Measurements from ENCODE around the gene EXOC6B.

DNA sequence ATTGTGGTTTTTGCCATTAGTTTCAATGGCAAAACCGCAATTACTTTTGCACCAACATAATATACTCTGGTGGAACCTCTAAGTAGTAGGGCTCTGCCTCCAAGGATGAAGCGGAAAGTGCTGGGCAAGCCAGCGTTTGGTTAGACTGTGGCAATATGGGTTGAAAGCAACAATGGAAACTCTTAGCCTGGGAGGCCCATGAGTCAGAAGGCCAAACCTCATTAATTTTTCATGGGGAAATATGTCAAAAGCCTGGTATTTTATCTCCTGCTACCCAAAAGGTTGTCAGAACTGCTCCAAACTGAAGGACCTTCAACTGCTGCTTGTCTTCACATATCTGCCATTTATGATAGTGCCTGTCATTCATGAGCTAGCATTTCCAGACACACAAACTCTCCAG lies 499.1 kb downstream of the EXOC6B start:
- TF ChIP-seq CTCF (IDR thresholded peaks at IDR 0.05) = no peak
- no peak for TF ChIP-seq POLR2A (IDR thresholded peaks at IDR 0.05)

All from heart left ventricle (tissue), 13 donors.